Hippocampal formation (tissue), 2 donors: ENCODE measurements around the gene NOXRED1.
A peak's percentile ranks its signal among the peaks of the same experiment; 100 is the strongest.

Source experiments
- DNase-seq, 2 donors: peaks; one replicate each; lab custom pipeline; 2025; lab: John Stamatoyannopoulos, UW

NOXRED1 gene

GRCh38 chr14:77409131-77409533, 14.2 kb downstream of the NOXRED1 start:
- DNase-seq = no peak

GRCh38 chr14:77407158-77407557, 16.2 kb downstream of the NOXRED1 start:
- no peak for DNase-seq

GRCh38 chr14:77406718-77407117, 16.6 kb downstream of the NOXRED1 start:
- no peak for DNase-seq

- no peak for DNase-seq
These were observed 17.2 kb downstream of the NOXRED1 start for GRCh38 chr14:77406086-77406485.

- DNase-seq = no peak
These were observed 19.6 kb downstream of the NOXRED1 start for GRCh38 chr14:77403768-77404167.

- DNase-seq = no peak
These were observed 23.1 kb downstream of the NOXRED1 start for GRCh38 chr14:77400216-77400615.

- DNase-seq = no peak
These were observed 33.1 kb downstream of the NOXRED1 start for GRCh38 chr14:77390188-77390587.

- DNase-seq = no peak
These were observed 44.6 kb downstream of the NOXRED1 start for GRCh38 chr14:77378701-77379100.

GRCh38 chr14:77377502-77377844, 45.9 kb downstream of the NOXRED1 start:
- DNase-seq = no peak

GRCh38 chr14:77376771-77377501, 46.4 kb downstream of the NOXRED1 start, which contains the start of the genes SAMD15 and TMED8:
SAMD15 (plus strand) TSS chr14:77377379; CDS start chr14:77377419, 40 bp downstream.
TMED8 (minus strand) TSS chr14:77377094; CDS start chr14:77377053, 41 bp downstream.
- DNase-seq = peak; percentile 87

- peak in 1 of 2 donors; percentile 30 for DNase-seq
These were observed 47.2 kb downstream of the NOXRED1 start for GRCh38 chr14:77375973-77376770.

GRCh38 chr14:77375164-77375950, 48.0 kb downstream of the NOXRED1 start:
- DNase-seq = no peak

GRCh38 chr14:77372304-77372841, 51.0 kb downstream of the NOXRED1 start:
- DNase-seq = no peak

- DNase-seq = no peak
These were observed 54.0 kb downstream of the NOXRED1 start for GRCh38 chr14:77369285-77369684.

GRCh38 chr14:77364146-77364545, 59.2 kb downstream of the NOXRED1 start:
- no peak for DNase-seq

GRCh38 chr14:77359626-77360025, 63.7 kb downstream of the NOXRED1 start:
- no peak for DNase-seq

- DNase-seq = no peak
These were observed 66.4 kb downstream of the NOXRED1 start for GRCh38 chr14:77356899-77357298.

- DNase-seq = no peak
These were observed 67.5 kb downstream of the NOXRED1 start for GRCh38 chr14:77355811-77356210.

- DNase-seq = no peak
These were observed 69.7 kb downstream of the NOXRED1 start for GRCh38 chr14:77353469-77354141.

- DNase-seq = no peak
These were observed 75.6 kb downstream of the NOXRED1 start for GRCh38 chr14:77347751-77348150.

GRCh38 chr14:77346495-77346894, 76.8 kb downstream of the NOXRED1 start:
- DNase-seq = no peak
